ENCODE data around the gene CUTC. TPM values are rescaled to one million over a fixed set of nuclear protein-coding genes. Genes with fewer than 3 reads are reported as not detected.
A peak's percentile ranks its signal among the peaks of the same experiment; 100 is the strongest.

The CUTC gene
- polyA plus RNA-seq, 2 of the 4 experiments (the other 2 are of a cell fraction) = 47.6 to 66.5 TPM

- POLR2A ChIA-PET = interaction anchor here (1.2 kb wide), 1 partner anchor 14 kb away, joined by 5 read pairs; no protein-coding TSS in a partner anchor
- Histone ChIP-seq H3K27ac (no peak overlapping the region), H3K9me3 (0 out of 3 replicates have a peak, but pooled peaks cover 3% of the 10 kb centered on the region), H3K4me1 (peaks cover 2% of the 10 kb centered on the region), H3K4me3 (no peak overlapping the region), H3K4me2 (no peak overlapping the region)
- no peak for TF ChIP-seq RARB (CRISPR knock-in tag; IDR thresholded peaks at IDR 0.05)
- no peak for TF ChIP-seq ESRRA (IDR thresholded peaks at IDR 0.05; ENCODE audit: borderline replicate concordance, low read length)
- no peak for TF ChIP-seq EHMT2 (IDR thresholded peaks at IDR 0.05; ENCODE audit: low read depth)
- TF ChIP-seq NPAS2 (CRISPR knock-in tag; IDR thresholded peaks at IDR 0.05; ENCODE audit: borderline replicate concordance) = no peak
- no peak for TF ChIP-seq KDM5A (IDR thresholded peaks at IDR 0.05)
- TF ChIP-seq RNF2 (IDR thresholded peaks at IDR 0.05; ENCODE audit: borderline replicate concordance, low read depth) = no peak
- no peak for TF ChIP-seq ELK1 (IDR thresholded peaks at IDR 0.05; ENCODE audit: low read depth, low read length)
- no peak for TF ChIP-seq JUN (IDR thresholded peaks at IDR 0.05)
- TF ChIP-seq NFE2L2 (conservative IDR thresholded peaks at IDR 0.05; ENCODE audit: low read length) = no peak
- no peak for TF ChIP-seq RAD21 (conservative IDR thresholded peaks at IDR 0.05 in 1 of 2, IDR thresholded peaks at IDR 0.05 in 1 of 2)
- no peak for TF ChIP-seq ZNF302 (CRISPR knock-in tag; IDR thresholded peaks at IDR 0.05)
- no peak for TF ChIP-seq HMGXB4 (CRISPR knock-in tag; IDR thresholded peaks at IDR 0.05; ENCODE audit: borderline replicate concordance)
- no peak for TF ChIP-seq FOSB (CRISPR knock-in tag; IDR thresholded peaks at IDR 0.05)
- TF ChIP-seq RFX5 (IDR thresholded peaks at IDR 0.05) = no peak
- TF ChIP-seq MAZ (IDR thresholded peaks at IDR 0.05; ENCODE audit: borderline replicate concordance, low read depth, low read length) = no peak
- no peak for TF ChIP-seq E2F6 (IDR thresholded peaks at IDR 0.05; ENCODE audit: borderline replicate concordance, low read depth)
- TF ChIP-seq KDM1A (IDR thresholded peaks at IDR 0.05; ENCODE audit: low read depth) = no peak
- no peak for TF ChIP-seq MAX (IDR thresholded peaks at IDR 0.05)
- DNase-seq (ENCODE audit: low read depth in 1 of 2, low spot score in 1 of 2) (no peak), ATAC-seq (no peak), FAIRE-seq (no peak)
- CTCF ChIA-PET = interaction anchor here (0.7 to 1.1 kb wide), 2 partner anchors 25 to 33 kb away, joined by 3 read pairs; no protein-coding TSS in a partner anchor
- 80% methylated on average over 8 of the region's 8 CpGs for WGBS (ENCODE audit: missing lambda C conversion rate)
Measured at GRCh38 chr10:99766302-99766681, 34.3 kb downstream of the CUTC start.

- POLR2A ChIA-PET = interaction anchor here (1.5 to 1.8 kb wide), 2 partner anchors 20 to 36 kb away, joined by 4 to 7 read pairs; partner anchors contain the start of genes COX15 and CUTC
- Histone ChIP-seq H3K4me1 (no peaks in the 10 kb centered on the region), H3K4me2 (no peak overlapping the region), H3K9me3 (0 out of 3 replicates have a peak, but pooled peaks cover 3% of the 10 kb centered on the region), H3K27ac (peak overlapping the region in 1 of 2 experiments; percentile 45; a peak in 2 of 6 replicates), H3K4me3 (no peak overlapping the region)
- no peak for FAIRE-seq
- 65% methylated on average over 5 of the region's 5 CpGs for WGBS (ENCODE audit: missing lambda C conversion rate)
- DNase-seq (ENCODE audit: low read depth in 1 of 2, low spot score in 1 of 2) = no peak
- CTCF ChIA-PET = interaction anchor here (1.6 kb wide), 1 partner anchor 10 kb away, joined by 6 read pairs; no protein-coding TSS in a partner anchor
- ATAC-seq = no peak
- TF ChIP-seq MAZ (IDR thresholded peaks at IDR 0.05; ENCODE audit: borderline replicate concordance, low read depth, low read length) (no peak), ZC3H11A (IDR thresholded peaks at IDR 0.05) (no peak), MAFK (IDR thresholded peaks at IDR 0.05; ENCODE audit: partially characterized antibody) (no peak), USF2 (IDR thresholded peaks at IDR 0.05) (no peak), REST (IDR thresholded peaks at IDR 0.05) (no peak), FOSL2 (IDR thresholded peaks at IDR 0.05) (no peak), FOSL2 (CRISPR knock-in tag; IDR thresholded peaks at IDR 0.05) (no peak), HEYL (CRISPR knock-in tag; IDR thresholded peaks at IDR 0.05) (no peak), KDM5A (IDR thresholded peaks at IDR 0.05) (no peak), RNF2 (IDR thresholded peaks at IDR 0.05; ENCODE audit: borderline replicate concordance, low read depth) (no peak), FOXS1 (CRISPR knock-in tag; IDR thresholded peaks at IDR 0.05) (no peak), POLR2AphosphoS2 (conservative IDR thresholded peaks at IDR 0.05; ENCODE audit: low read length) (no peak), ATOH8 (CRISPR knock-in tag; IDR thresholded peaks at IDR 0.05; ENCODE audit: low read depth) (no peak)
Measured at GRCh38 chr10:99767901-99768300, 35.9 kb downstream of the CUTC start.

All from A549 (cell line).